HepG2 (cell line): ENCODE data around the gene FITM1. TPM values are rescaled to one million over a fixed set of nuclear protein-coding genes. Genes with fewer than 3 reads are reported as not detected.
A peak's percentile ranks its signal among the peaks of the same experiment; 100 is the strongest.

Source experiments
- AGO2 ChIP-seq: fragments of 200-400 bp; formaldehyde crosslinking; optimal IDR thresholded peaks from 2 replicates; pipeline ENCODE3; 2017; ENCODE audit warnings: mild to moderate bottlenecking, low read depth, low read length, moderate library complexity
- FOSL1 ChIP-seq: sonication (generic); formaldehyde crosslinking; IDR thresholded peaks from 2 replicates; pipeline ENCODE4 v1.9.0; 2021; ENCODE audit warnings: missing genetic modification reagents, borderline replicate concordance
- GTF3A ChIP-seq: sonication (generic); formaldehyde crosslinking; conservative IDR thresholded peaks from 2 replicates; pipeline ENCODE4 v1.4.0; 2020; ENCODE audit warnings: mild to moderate bottlenecking, missing genetic modification reagents
- HMG20B ChIP-seq: conservative IDR thresholded peaks from 2 replicates; pipeline ENCODE4 v1.6.1; 2016; ENCODE audit warnings: missing genetic modification reagents, missing compliant biosample characterization
- HNF4A ChIP-seq: sonication (generic); formaldehyde crosslinking; IDR thresholded peaks from 2 replicates; pipeline ENCODE4 v1.4.0; 2020; ENCODE audit warnings: missing genetic modification reagents
- KLF6 ChIP-seq: IDR thresholded peaks from 2 replicates; pipeline ENCODE4 v1.8.0; 2016; ENCODE audit warnings: missing biosample characterization, missing genetic modification reagents
- NFKB2 ChIP-seq: sonication (generic); formaldehyde crosslinking; IDR thresholded peaks from 2 replicates; pipeline ENCODE4 v1.4.0; 2020; ENCODE audit warnings: missing genetic modification reagents, borderline replicate concordance
- NFKBIZ ChIP-seq: IDR thresholded peaks from 2 replicates; pipeline ENCODE4 v1.6.1; 2018; ENCODE audit warnings: missing genetic modification reagents, missing compliant biosample characterization
- ONECUT2 ChIP-seq: sonication (generic); formaldehyde crosslinking; IDR thresholded peaks from 2 replicates; pipeline ENCODE4 v1.4.0; 2020; ENCODE audit warnings: missing genetic modification reagents
- PRDM4 ChIP-seq: sonication (generic); formaldehyde crosslinking; IDR thresholded peaks from 2 replicates; pipeline ENCODE4 v1.9.0; 2021; ENCODE audit warnings: missing genetic modification reagents, borderline replicate concordance
- RCOR2 ChIP-seq: IDR thresholded peaks from 2 replicates; pipeline ENCODE4 v1.6.1; 2016; ENCODE audit warnings: missing biosample characterization, missing genetic modification reagents
- SOX6 ChIP-seq, 2 experiments: fragments of 450-650 bp in 1 of 2; sonication (generic) in 1 of 2; formaldehyde crosslinking in 1 of 2; IDR thresholded peaks; 2 replicates each; pipeline versions ENCODE4 v1.4.0 to v1.6.1; 2017 to 2020; ENCODE audit warnings: antibody characterized with exemption in 1 of 2, mild to moderate bottlenecking in 1 of 2, missing genetic modification reagents in 1 of 2
- TBP ChIP-seq: sonication (generic); formaldehyde crosslinking; IDR thresholded peaks from 2 replicates; pipeline ENCODE4 v1.5.0; 2020; ENCODE audit warnings: missing genetic modification reagents
- TRIM22 ChIP-seq: fragments of 450-650 bp; IDR thresholded peaks from 2 replicates; pipeline ENCODE4 v1.6.1; 2017
- ZBTB46 ChIP-seq: sonication (generic); formaldehyde crosslinking; IDR thresholded peaks from 2 replicates; pipeline ENCODE4 v1.4.0; 2020; ENCODE audit warnings: mild to moderate bottlenecking, missing genetic modification reagents, borderline replicate concordance
- ZFP90 ChIP-seq: sonication (generic); formaldehyde crosslinking; IDR thresholded peaks from 2 replicates; pipeline ENCODE4 v1.8.0; 2022; ENCODE audit warnings: missing genetic modification reagents, mild to moderate bottlenecking, inconsistent platforms, borderline replicate concordance
- ZNF232 ChIP-seq: sonication (generic); formaldehyde crosslinking; IDR thresholded peaks from 2 replicates; pipeline ENCODE4 v1.4.0; 2020; ENCODE audit warnings: missing genetic modification reagents, borderline replicate concordance
- ZNF33A ChIP-seq: sonication (generic); formaldehyde crosslinking; IDR thresholded peaks from 2 replicates; pipeline ENCODE4 v1.5.1; 2020; ENCODE audit warnings: missing genetic modification reagents, mild to moderate bottlenecking, moderate library complexity, borderline replicate concordance
- ZNF414 ChIP-seq: sonication (generic); formaldehyde crosslinking; IDR thresholded peaks from 2 replicates; pipeline ENCODE4 v1.5.0; 2020; ENCODE audit warnings: missing genetic modification reagents
- ZNF441 ChIP-seq: sonication (generic); formaldehyde crosslinking; IDR thresholded peaks from 2 replicates; pipeline ENCODE4 v1.7.0; 2021; ENCODE audit warnings: missing genetic modification reagents, borderline replicate concordance
- ZNF468 ChIP-seq: sonication (generic); formaldehyde crosslinking; IDR thresholded peaks from 2 replicates; pipeline ENCODE4 v1.8.0; 2022; ENCODE audit warnings: mild to moderate bottlenecking, moderate library complexity, missing genetic modification reagents
- ZNF598 ChIP-seq: sonication (generic); formaldehyde crosslinking; IDR thresholded peaks from 2 replicates; pipeline ENCODE4 v1.5.1; 2020; ENCODE audit warnings: mild to moderate bottlenecking, missing genetic modification reagents, borderline replicate concordance
- ZNF616 ChIP-seq: sonication (generic); formaldehyde crosslinking; IDR thresholded peaks from 2 replicates; pipeline ENCODE4 v1.5.0; 2020; ENCODE audit warnings: low read depth, mild to moderate bottlenecking, missing genetic modification reagents
- ZNF720 ChIP-seq: sonication (generic); formaldehyde crosslinking; IDR thresholded peaks from 2 replicates; pipeline ENCODE4 v1.4.0; 2020; ENCODE audit warnings: missing genetic modification reagents
- polyA plus RNA-seq, 8 experiments: library from polyadenylated mRNA; depleted of rRNA in 3 of 8; stranded (reverse) in 7 of 8; unstranded in 1 of 8; fragments of >200 nt; fragmentation: Illumina TruSeq in 4 of 8; extraction: Trizol in 4 of 8; gene quantifications; 2 replicates each; pipeline versions ENCODE4 v1.2.1 to v1.2.3, GENCODE V29; 2011 to 2016; ENCODE audit warnings: low read depth in 4 of 8, missing spikeins in 1 of 8, mixed read lengths in 1 of 8; ENCODE audit not compliant: insufficient read depth in 1 of 8
- total RNA-seq, 5 experiments: library from RNA; depleted of rRNA; stranded (reverse); fragments of >200 nt; fragmentation: Illumina TruSeq; extraction: Trizol; gene quantifications; 2 replicates each; pipeline ENCODE4 v1.2.3, GENCODE V29; 2016; ENCODE audit warnings: low read depth in 1 of 5

Gene FITM1
- total and polyA plus RNA-seq, 2 of the 13 experiments (the other 11 are each of a cell fraction or from before 2014, with no cell fraction given), result 2.7 to 5.8 TPM

- TF ChIP-seq HMG20B (CRISPR knock-in tag) (no peak), ZNF720 (CRISPR knock-in tag) (no peak), KLF6 (CRISPR knock-in tag) (no peak), TBP (no peak), TRIM22 (no peak), ZNF468 (CRISPR knock-in tag) (no peak), ZNF616 (no peak), FOSL1 (CRISPR knock-in tag) (no peak), ZFP90 (CRISPR knock-in tag) (no peak), NFKBIZ (CRISPR knock-in tag) (no peak), ONECUT2 (CRISPR knock-in tag) (no peak), ZNF33A (CRISPR knock-in tag) (no peak), PRDM4 (CRISPR knock-in tag) (no peak), HNF4A (CRISPR knock-in tag) (peak; percentile 82), ZNF598 (peak; percentile 50; the same call in 1 of the 2 replicates), SOX6 (IDR thresholded peaks at IDR 0.05) (no peak), SOX6 (CRISPR knock-in tag; IDR thresholded peaks at IDR 0.05) (peak; percentile 66; the same call in 1 of the 2 replicates), ZNF232 (CRISPR knock-in tag) (no peak), NFKB2 (CRISPR knock-in tag) (peak; percentile 64; the same call in 1 of the 2 replicates), ZNF441 (CRISPR knock-in tag) (peak; percentile 82), RCOR2 (CRISPR knock-in tag) (no peak), ZBTB46 (CRISPR knock-in tag) (no peak), ZNF414 (CRISPR knock-in tag) (peak; percentile 86; the same call in 1 of the 2 replicates), AGO2 (no peak), GTF3A (CRISPR knock-in tag) (no peak)
Observed at GRCh38 chr14:24130717-24131548, 474 bp downstream of the FITM1 start (continued).
